Stimulated activated CD8-positive, alpha-beta memory T cell treated with anti-CD3 and anti-CD28 coated beads, Interleukin-12 subunit alpha, Interleukin-12 subunit beta, amount 100 ng/mL, for 24 hours (primary cell): ENCODE data around the gene UCP3.

Experiments used
- DNase-seq: peaks from one replicate; pipeline ENCODE4 v3.0.0-alpha.2; 2020; ENCODE audit errors: extremely low read depth

Gene UCP3

GRCh38 chr11:73977856-73978519 is 30.9 kb downstream of the UCP3 start:
- DNase-seq, result no peak

- no peak for DNase-seq
Observed at GRCh38 chr11:73976451-73977151, 32.3 kb downstream of the UCP3 start.

GRCh38 chr11:73975479-73975757 is 33.5 kb downstream of the UCP3 start:
- no peak for DNase-seq

- no peak for DNase-seq
Observed at GRCh38 chr11:73974604-73975478, 34.0 kb downstream of the UCP3 start.

GRCh38 chr11:73972620-73973449 is 36.0 kb downstream of the UCP3 start:
- DNase-seq, result no peak

GRCh38 chr11:73972187-73972586 is 36.7 kb downstream of the UCP3 start:
- DNase-seq, result no peak

- no peak for DNase-seq
Observed at GRCh38 chr11:73971175-73971719, 37.6 kb downstream of the UCP3 start.

- DNase-seq, result no peak
Observed at GRCh38 chr11:73969991-73970800, 38.7 kb downstream of the UCP3 start.

GRCh38 chr11:73969091-73969490 is 39.8 kb downstream of the UCP3 start:
- no peak for DNase-seq

- no peak for DNase-seq
Observed at GRCh38 chr11:73968356-73968966, 40.4 kb downstream of the UCP3 start.

- no peak for DNase-seq
Observed at GRCh38 chr11:73965764-73966121, 43.1 kb downstream of the UCP3 start.

GRCh38 chr11:73965076-73965763 is 43.7 kb downstream of the UCP3 start:
- DNase-seq, result no peak

- DNase-seq, result no peak
Observed at GRCh38 chr11:73963861-73964260, 45.0 kb downstream of the UCP3 start.

- DNase-seq, result no peak
Observed at GRCh38 chr11:73962101-73962705, 46.7 kb downstream of the UCP3 start.

- DNase-seq, result no peak
Observed at GRCh38 chr11:73961321-73961720, 47.6 kb downstream of the UCP3 start.

- no peak for DNase-seq
Observed at GRCh38 chr11:73958521-73959141, 50.3 kb downstream of the UCP3 start.

GRCh38 chr11:73957654-73958361 is 51.1 kb downstream of the UCP3 start:
- DNase-seq, result no peak
